Stomach (tissue), 9 donors: Measurements from ENCODE around the gene USP13. TPM values are rescaled to one million over a fixed set of nuclear protein-coding genes. Genes with fewer than 3 reads are reported as not detected.

Experiments used
- DNase-seq, 2 donors: peaks; one replicate each; pipeline versions ENCODE4 v3.0.0 to v3.0.0-alpha.2; 2013 to 2019
- H3K27ac ChIP-seq, 5 donors: fragments of 200-600 bp in 4 of 5; sonication (generic) in 4 of 5; one replicate each; pipeline ENCODE4 v1.5.1; 2013 to 2019; ENCODE audit warnings: mild to moderate bottlenecking in 1 of 5, moderate library complexity in 1 of 5
- H3K27me3 ChIP-seq, 3 donors: fragments of 200-600 bp; sonication (generic); one replicate each; pipeline ENCODE4 v1.5.1; 2017 to 2019; ENCODE audit warnings: mixed run types in 1 of 3
- H3K36me3 ChIP-seq, 4 donors: fragments of 200-600 bp; sonication (generic); 1 replicate in 3 of 4; 2 replicates in 1 of 4; pipeline ENCODE4 v1.5.1; 2016 to 2019
- H3K4me1 ChIP-seq, 4 donors: fragments of 200-600 bp; sonication (generic); one replicate each; pipeline ENCODE4 v1.5.1; 2016 to 2019
- H3K4me3 ChIP-seq, 4 donors: fragments of 200-600 bp; sonication (generic) in 3 of 4; one replicate each; pipeline ENCODE4 v1.5.1; 2016 to 2019; ENCODE audit warnings: mild to moderate bottlenecking in 1 of 4
- H3K9me3 ChIP-seq, 4 donors: fragments of 200-600 bp; sonication (generic); one replicate each; pipeline ENCODE4 v1.5.1; 2016 to 2019
- CTCF ChIP-seq, 7 experiments: fragments of 450-650 bp in 4 of 7; fragments of 200-600 bp in 3 of 7; sonication (generic) in 3 of 7; IDR thresholded peaks; one replicate each; pipeline ENCODE4 v1.5.1; 2016 to 2019; ENCODE audit warnings: antibody characterized with exemption in 7 of 7, control low read depth in 2 of 7, mild to moderate bottlenecking in 1 of 7
- EP300 ChIP-seq: sonication (generic); formaldehyde crosslinking; IDR thresholded peaks from one replicate; pipeline ENCODE4 v1.6.1; 2017; ENCODE audit warnings: antibody characterized with exemption
- POLR2A ChIP-seq, 4 donors: fragments of 450-650 bp; IDR thresholded peaks; one replicate each; pipeline ENCODE4 v1.6.1; 2016; ENCODE audit warnings: antibody characterized with exemption in 4 of 4, control low read depth in 2 of 4, mild to moderate bottlenecking in 1 of 4, moderate library complexity in 1 of 4
- POLR2AphosphoS5 ChIP-seq, 3 donors: sonication (generic); formaldehyde crosslinking; IDR thresholded peaks; one replicate each; pipeline ENCODE4 v1.6.1; 2016; ENCODE audit warnings: antibody characterized with exemption in 3 of 3
- WGBS, 5 donors: extraction: QIAGEN DNeasy Blood & Tissue Kit in 3 of 5; methylation state at CpG; one replicate each; pipeline versions ENCODE4 v1.1.5 to v1.1.7; 2013 to 2018; 5-methylcytosine and 5-hydroxymethylcytosine counted together
- intact Hi-C: fragments of 100-400 bp; cut with DNase I; formaldehyde crosslinking; loops from one replicate; pipeline ENCODE4 v1.15.1; 2023; ENCODE audit warnings: low total_unique reads
- polyA plus RNA-seq, 3 donors: library from polyadenylated mRNA; stranded (reverse); fragments of 200-250 nt; gene quantifications; one replicate each; pipeline ENCODE4 v1.2.3, GENCODE V29; 2013
- total RNA-seq, 5 donors: library from RNA; depleted of rRNA; stranded (reverse); fragments of >200 nt; gene quantifications; one replicate each; pipeline versions ENCODE4 v1.1.0 to v1.2.3, GENCODE V29; 2014 to 2016
- donor health status: healthy with polysubstance abuse.
- donor health status: Bipolar disorder and iron deficiency.
- donor health status: healthy.

Gene USP13
- total and polyA plus RNA-seq, 8 donors: 1.3 to 10.3 (median 3.8) TPM

- Histone ChIP-seq H3K4me3 (no peak overlapping the region), H3K36me3 (no peaks in the 10 kb centered on the region), H3K27ac (no peak overlapping the region), H3K4me1 (peaks cover 0 to 12% (median 0%) of the 10 kb centered on the region in 4 donors), H3K27me3 (no peaks in the 10 kb centered on the region), H3K9me3 (no peaks in the 10 kb centered on the region)
- DNase-seq: no peak
- 88 to 96% (median 90%) methylated on average over 3 of the region's 3 CpGs for WGBS, 5 donors
- intact Hi-C loops: no loop called here
- TF ChIP-seq POLR2A (IDR thresholded peaks at IDR 0.05) (no peak), CTCF (IDR thresholded peaks at IDR 0.05) (no peak), EP300 (no peak), POLR2AphosphoS5 (IDR thresholded peaks at IDR 0.05) (no peak)
Observed at GRCh38 chr3:179660872-179661271, 8.0 kb downstream of the USP13 start.

- no peaks in the 10 kb centered on the region for H3K9me3 ChIP-seq
- intact Hi-C loops: no loop called here
- 86 to 92% (median 90%) methylated on average over 4 of the region's 4 CpGs for WGBS, 5 donors
- no peak for DNase-seq
- H3K36me3 ChIP-seq: no peaks in the 10 kb centered on the region
- no peak overlapping the region for H3K27ac ChIP-seq
- TF ChIP-seq POLR2A (IDR thresholded peaks at IDR 0.05) (no peak), POLR2AphosphoS5 (IDR thresholded peaks at IDR 0.05) (no peak), EP300 (no peak), CTCF (IDR thresholded peaks at IDR 0.05) (no peak)
- H3K4me3 ChIP-seq: no peak overlapping the region
- H3K27me3 ChIP-seq: no peaks in the 10 kb centered on the region
- H3K4me1 ChIP-seq: peaks cover 0 to 21% (median 4%) of the 10 kb centered on the region in 4 donors
Observed at GRCh38 chr3:179661777-179662176, 8.9 kb downstream of the USP13 start.

GRCh38 chr3:179663093-179663492 is 10.3 kb downstream of the USP13 start:
- H3K27ac ChIP-seq: no peak overlapping the region
- H3K36me3 ChIP-seq: no peaks in the 10 kb centered on the region
- intact Hi-C loops: no loop called here
- H3K27me3 ChIP-seq: no peaks in the 10 kb centered on the region
- peaks cover 0 to 23% (median 5%) of the 10 kb centered on the region in 4 donors for H3K4me1 ChIP-seq
- no peaks in the 10 kb centered on the region for H3K9me3 ChIP-seq
- TF ChIP-seq POLR2A (IDR thresholded peaks at IDR 0.05) (no peak), POLR2AphosphoS5 (IDR thresholded peaks at IDR 0.05) (no peak), CTCF (IDR thresholded peaks at IDR 0.05) (no peak), EP300 (no peak)
- 78 to 100% (median 84%) methylated on average over 1 of the region's 1 CpG for WGBS, 5 donors
- H3K4me3 ChIP-seq: no peak overlapping the region
- no peak for DNase-seq

GRCh38 chr3:179666030-179666429 is 13.2 kb downstream of the USP13 start:
- Histone ChIP-seq H3K27ac (no peak overlapping the region), H3K36me3 (no peaks in the 10 kb centered on the region), H3K27me3 (no peaks in the 10 kb centered on the region), H3K9me3 (no peaks in the 10 kb centered on the region), H3K4me1 (peaks cover 0 to 15% (median 5%) of the 10 kb centered on the region in 4 donors), H3K4me3 (no peak overlapping the region)
- TF ChIP-seq POLR2A (IDR thresholded peaks at IDR 0.05) (no peak), POLR2AphosphoS5 (IDR thresholded peaks at IDR 0.05) (no peak), CTCF (IDR thresholded peaks at IDR 0.05) (no peak), EP300 (no peak)
- DNase-seq: no peak
- intact Hi-C loops: no loop called here
- WGBS, 5 donors: 53 to 79% (median 71%) methylated on average over 1 of the region's 1 CpG
